RCC 7860 (cell line): Measurements from ENCODE around the gene MTO1.
"Not testable (repeated sequence)": the region's sequence is repeated elsewhere in the genome, so short reads cannot be mapped to it uniquely, and the experiment has no call there.

Source experiments
- DNase-seq: peaks from one replicate; pipeline ENCODE4 v3.0.0-alpha.2; 2015; ENCODE audit warnings: low spot score
- FAIRE-seq: peaks from 2 replicates; lab custom pipeline; 2012; peaks lifted over from hg19 to GRCh38; lab: Jason Lieb, UNC

Gene MTO1

DNA sequence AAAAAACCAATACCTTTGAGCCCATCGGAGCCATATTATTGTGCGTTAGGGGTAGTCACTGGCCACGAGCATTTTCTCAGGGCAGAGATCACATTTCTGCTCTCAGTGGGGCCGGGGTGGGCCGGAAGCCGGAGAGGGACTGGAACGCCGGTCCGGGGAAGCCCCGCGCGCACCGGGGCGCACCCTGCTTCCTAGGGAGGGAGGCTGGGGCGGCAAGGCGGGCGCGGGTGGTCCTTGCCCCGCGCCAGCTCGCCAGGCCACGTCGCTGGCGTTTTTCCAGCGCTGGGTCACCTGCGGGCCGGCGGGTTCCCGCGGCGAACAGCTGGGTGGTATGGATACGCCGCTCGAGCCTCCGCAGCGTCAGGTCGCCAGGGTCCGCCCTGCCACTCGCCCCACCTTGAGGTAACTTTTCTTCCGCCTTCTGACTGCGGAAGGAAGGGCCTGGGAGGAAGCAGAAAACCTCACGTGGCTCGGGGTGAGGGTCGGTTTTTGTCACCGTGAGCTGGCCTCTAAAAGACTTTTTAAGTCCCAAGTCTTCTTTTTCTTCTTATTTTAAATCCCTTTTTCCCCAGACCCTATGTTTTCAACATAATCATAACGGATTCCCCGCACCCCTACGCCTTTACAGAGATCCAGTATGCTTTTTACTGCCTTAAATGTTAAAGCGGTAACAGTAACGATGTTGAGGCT is 62.0 kb downstream of the MTO1 start:
- no peak for FAIRE-seq
- DNase-seq: peak; percentile 49

DNA sequence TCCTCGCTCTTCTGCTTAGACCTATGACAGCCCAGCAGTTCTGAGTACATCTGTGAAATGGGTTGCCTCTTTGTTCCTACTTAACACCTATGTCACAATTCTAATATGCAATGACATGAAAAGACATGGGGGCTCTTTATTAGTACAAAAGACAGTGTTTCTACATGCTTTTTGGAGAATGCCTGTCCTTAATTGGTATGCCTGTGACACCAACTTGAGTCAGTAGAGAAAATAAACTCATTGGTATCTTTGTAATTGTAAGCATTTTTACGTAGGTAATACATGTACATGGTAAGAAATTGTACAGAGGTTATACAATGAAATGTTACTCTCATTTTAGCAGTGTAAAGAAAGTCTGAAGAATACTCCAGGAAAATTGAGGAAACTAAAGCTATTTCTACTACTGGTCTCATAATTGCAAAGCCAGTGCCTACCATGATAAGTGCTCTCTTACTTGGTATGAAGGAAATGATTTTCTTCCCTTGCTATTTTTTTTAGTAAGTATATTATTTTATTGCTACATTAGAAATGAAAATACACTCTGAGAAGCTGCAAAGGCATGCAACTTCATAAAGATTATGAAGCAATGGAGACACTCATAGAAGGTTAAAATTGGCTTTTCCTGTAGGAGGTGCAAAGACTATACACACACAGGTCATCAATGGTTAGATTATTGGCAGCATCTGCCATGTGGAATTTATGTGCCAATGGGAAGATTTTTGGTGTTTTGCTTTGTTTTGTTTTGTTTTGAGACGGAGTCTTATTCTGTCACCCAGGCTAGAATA is 64.2 kb downstream of the MTO1 start:
- DNase-seq: no peak
- FAIRE-seq: no peak

DNA sequence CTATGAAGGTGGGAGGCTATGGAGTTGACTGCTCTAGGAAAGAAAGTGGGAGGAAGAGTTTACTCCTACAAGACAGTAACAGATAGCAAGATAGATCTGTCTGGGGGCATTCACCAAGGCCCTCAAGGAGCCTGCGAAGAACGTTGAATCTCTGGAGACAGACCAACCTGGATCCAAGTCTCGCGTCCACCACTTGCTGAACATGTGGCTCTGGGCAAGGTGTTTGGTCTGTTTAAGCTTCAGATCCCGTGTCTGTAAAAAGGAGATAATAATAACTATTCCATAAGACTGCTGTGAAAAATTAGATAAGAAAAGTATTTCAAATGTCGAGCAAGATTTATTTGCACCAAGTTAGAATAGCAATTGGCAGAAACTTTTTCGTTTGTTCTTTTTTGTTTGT is 67.4 kb downstream of the MTO1 start:
- DNase-seq (no peak), FAIRE-seq (no peak)

DNA sequence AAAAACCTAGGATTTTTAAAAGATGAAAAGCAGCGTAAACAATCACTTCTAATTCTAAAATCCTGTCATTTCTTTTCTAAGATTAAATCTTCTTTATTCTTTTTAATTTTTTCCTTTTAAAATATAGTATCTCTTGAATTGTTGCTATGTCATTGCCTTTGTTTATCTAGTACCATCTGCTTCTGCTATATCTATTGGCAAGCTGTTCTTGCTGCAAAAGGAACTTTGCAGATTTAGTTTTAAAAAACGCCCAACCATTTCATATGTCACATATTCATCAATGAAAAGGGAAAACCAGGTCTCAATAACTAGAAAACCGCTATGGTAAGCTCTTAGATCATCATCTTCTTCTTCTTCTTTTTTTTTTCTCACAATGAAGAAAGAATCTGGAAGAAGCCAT is 70.8 kb downstream of the MTO1 start:
- DNase-seq (no peak), FAIRE-seq (no peak)

DNA sequence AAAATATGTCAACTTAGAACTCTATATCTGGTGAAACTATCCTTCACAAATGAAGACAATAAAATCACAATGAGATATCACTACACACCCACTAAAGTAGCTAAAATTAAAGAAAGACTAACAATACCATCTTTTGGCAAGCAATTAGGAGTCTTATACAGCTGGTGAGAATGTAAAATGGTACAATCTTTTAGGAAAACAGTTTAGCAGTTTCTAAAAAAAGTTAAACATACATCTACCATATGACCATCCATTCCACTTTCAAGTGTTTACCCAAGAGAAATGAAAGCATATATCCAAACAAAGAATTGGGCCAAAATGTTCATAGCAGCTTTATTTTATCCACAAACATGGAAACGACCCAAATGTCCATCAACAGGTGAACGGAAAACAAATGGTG is 73.1 kb downstream of the MTO1 start:
- DNase-seq: no peak
- FAIRE-seq: no peak

DNA sequence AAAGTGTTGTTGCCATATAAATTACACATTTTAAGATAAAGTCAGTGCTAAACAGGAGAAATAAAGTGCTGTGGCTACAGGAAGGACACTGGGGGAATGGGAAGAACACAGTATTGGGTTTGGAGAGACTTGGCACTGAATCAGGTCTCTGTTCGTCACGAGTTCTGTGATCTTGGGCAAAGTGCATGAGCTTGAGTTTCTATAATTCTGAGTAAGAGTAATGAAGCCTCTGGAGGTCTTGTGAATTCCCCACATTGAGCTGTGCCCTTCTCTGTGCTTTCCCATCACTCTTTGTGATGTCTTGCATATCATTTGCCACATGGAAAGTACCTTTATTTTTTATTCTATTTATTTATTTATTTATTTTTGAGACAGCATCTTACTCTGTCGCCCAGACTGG is 76.1 kb downstream of the MTO1 start:
- FAIRE-seq: no peak

DNA sequence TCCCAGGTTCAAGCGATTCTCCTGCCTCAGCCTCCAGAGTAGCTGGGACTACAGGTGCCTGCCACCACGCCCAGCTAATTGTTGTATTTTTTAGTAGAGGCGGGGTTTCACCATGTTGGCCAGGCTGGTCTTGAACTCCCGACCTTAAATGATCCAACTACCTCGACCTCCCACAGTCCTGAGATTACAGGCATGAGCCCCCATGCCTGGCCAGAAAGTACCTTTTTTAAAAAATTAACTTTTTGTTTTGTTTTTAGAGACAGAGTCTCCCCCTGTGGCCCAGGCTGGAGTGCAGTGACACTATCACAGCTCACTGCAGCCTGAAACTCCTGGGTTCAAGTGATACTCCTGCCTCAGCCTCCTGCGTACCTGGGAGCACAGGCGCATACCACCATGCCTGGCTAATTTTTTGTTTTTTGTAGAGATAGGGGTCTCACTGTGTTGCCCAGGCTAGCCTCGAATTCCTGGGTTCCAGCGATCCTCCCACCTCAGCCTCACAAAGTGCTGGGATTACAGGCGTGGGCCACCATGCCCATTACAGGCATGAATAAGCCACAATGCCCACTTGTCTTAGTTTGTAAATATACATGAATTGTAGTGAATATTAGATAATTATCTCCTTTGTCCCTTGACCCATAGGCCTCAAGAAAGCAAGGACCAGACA is 76.7 kb downstream of the MTO1 start:
- FAIRE-seq: no peak
- DNase-seq: no peak

More for the DNA sequence above, 76.1 kb downstream of the MTO1 start:
- DNase-seq: no peak

DNA sequence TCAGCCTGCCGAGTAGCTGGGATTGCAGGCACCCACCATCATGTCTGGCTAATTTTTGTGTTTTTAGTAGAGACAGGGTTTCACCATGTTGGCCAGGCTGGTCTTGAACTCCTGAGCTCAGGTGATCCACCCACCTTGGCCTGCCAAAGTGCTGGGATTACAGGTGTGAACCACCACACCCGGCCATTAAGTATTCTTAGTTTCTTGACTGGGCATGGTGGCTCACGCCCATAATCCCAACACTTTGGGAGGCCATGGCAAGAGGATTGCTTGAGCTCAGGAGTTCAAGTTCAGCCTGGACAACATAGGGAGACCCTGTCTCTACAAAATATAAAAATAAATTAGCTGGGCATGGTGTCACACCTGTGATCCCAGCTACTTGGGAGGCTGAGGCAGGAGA is 80.9 kb downstream of the MTO1 start:
- DNase-seq, FAIRE-seq: not testable (repeated sequence)

DNA sequence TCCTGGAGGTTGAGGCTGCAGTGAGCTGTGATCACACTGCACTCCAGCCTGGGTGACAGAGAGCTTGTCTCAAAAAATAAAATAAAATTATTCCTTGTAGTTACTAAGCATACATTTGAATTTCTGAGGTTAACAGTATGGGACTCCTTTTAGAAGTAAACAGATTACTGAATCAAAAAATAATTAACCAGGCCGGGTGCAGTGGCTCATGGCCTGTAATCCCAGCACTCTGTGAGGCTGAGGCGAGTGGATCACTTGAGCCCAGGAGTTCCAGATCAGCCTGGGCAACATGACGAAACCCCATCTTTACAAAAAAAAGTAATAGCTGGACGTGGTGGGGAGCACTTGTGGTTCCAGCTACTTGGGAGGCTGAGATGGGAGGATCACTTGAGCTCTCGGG is 81.4 kb downstream of the MTO1 start:
- FAIRE-seq (no peak), DNase-seq (no peak)

DNA sequence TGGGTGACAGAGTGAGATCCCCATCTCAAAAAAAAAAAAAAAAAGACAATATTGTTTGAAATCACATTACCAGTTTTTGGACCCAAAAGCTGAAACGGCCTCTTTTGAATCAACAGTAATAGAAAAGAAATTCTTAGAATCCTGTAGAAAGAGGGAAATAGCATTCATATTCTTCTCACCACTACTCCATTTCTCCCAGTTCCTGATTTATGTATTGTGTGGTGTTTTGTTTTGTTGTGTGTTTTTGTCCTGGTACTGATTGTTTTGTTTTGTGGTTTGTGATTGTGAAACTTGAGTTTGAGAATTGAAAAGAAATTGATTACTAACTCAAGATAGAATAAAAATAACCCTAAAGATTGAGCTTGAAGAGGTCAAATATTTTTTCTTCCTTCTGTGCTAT is 85.5 kb downstream of the MTO1 start:
- FAIRE-seq (no peak), DNase-seq (no peak)

DNA sequence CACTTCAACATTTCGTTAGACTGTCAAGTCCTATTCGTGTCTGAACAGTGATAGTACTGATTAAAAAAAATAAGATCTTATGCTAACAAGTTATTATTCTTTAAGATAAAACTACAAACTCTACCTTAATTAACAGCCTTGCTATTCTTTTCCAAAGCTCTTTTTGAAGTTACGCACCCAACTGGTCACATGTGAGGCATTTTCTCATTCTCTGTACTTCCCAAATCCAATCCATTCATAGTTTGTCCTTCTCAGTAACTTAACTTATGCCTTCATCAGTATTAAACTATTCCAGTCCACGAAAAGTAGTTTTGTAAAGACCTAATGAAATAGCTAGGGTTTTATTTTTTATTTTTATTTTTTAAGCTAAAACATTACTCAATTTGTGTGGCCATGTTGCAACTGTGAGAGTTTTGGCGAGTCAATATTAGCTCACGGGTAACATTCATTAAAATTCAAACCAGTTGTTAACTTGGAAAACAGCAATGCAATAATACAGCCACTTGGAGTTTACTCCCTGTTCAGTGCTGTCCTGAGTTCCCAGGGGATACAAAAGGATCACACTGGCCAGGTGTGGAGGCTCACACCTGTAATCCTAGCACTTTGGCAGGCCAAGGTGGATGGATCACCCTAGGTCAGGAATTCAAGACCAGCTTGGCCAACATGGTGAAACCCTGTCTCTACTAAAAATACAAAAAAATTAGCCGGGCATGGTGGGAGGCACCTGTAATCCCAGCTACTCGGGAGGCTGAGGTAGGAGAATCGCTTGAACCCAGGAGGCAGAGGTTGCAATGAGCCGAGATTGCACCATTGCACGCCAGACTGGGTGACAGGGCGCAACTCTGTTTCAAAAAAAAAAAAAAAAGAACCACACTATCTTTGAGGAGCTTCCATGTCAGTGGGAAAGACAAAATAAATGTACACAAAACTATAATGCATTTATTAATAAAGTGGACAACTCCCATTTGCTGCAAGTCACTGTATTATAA is 87.2 kb downstream of the MTO1 start:
- DNase-seq (no peak), FAIRE-seq (no peak)

DNA sequence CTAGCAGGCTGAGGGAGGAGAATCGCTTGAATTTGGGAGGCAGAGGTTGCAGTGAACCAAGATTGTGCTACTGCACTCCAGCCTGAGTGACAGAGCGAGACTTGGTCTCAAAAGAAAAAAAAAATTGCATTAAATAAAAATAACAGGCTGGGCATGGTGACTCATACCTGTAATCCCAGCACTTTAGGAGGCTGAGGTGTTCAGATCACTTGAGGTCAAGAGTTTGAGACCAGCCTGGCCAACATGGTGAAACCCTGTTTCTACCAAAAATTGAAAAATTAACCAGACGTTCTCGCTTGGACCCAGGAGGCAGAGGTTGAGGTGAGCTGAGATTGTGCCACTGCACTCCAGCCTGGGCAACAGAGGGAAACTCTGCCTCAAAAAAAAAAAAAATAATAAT is 89.6 kb downstream of the MTO1 start:
- DNase-seq, FAIRE-seq: not testable (repeated sequence)

DNA sequence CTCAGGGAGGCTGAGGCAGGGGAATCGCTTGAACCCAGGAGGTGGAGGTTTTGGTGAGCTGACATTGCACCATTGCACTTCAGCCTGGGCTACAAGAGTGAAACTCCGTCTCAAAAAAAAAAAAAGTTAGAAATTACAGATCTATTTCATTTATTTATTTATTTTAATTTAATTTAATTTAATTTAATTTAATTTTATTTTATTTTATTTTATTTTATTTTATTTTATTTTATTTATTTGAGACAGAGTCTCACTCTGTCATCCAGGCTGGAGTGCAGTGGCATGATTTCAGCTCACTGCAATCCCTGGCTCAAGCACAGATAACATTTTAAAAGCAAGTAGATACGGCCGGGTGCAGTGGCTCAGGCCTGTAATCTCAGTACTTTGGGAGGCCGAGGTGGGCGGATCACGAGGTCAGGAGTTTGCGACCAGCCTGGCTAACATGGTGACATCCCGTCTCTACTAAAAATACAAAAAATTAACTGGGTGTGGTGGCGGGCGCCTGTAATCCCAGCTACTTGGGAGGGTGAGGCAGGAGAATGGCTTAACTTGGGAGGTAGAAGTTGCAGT is 93.9 kb downstream of the MTO1 start:
- FAIRE-seq, DNase-seq: not testable (repeated sequence)

DNA sequence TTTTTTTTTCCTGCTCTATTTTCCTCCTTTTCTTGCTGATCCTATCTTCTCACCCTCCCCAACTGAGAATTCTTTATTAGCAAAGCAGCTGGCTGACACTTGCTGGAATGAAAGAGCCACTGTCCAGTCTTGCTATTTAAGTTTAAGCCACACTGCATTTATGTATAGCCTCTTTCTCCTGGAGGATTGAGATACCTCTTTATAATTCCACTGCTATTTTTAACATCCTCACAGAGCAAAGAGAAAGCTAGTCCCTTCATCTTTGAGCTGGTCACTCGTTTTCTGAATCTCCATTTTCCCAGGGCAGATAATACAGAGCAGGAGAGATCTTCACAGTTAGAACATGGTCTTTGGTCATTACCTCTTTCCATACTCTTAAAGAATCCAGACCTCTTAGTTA is 95.3 kb downstream of the MTO1 start:
- FAIRE-seq: no peak
- DNase-seq: no peak
